Activated CD8-positive, alpha-beta memory T cell treated with anti-CD3 and anti-CD28 coated beads for 4 hours (primary cell): ENCODE results near the gene TBC1D23.
"Not testable (repeated sequence)": the region's sequence is repeated elsewhere in the genome, so short reads cannot be mapped to it uniquely, and the experiment has no call there.

Source experiments
- DNase-seq, 2 donors: peaks; one replicate each; pipeline ENCODE4 v3.0.0-alpha.2; 2020; ENCODE audit warnings: low read depth in 2 of 2

The TBC1D23 gene

DNA sequence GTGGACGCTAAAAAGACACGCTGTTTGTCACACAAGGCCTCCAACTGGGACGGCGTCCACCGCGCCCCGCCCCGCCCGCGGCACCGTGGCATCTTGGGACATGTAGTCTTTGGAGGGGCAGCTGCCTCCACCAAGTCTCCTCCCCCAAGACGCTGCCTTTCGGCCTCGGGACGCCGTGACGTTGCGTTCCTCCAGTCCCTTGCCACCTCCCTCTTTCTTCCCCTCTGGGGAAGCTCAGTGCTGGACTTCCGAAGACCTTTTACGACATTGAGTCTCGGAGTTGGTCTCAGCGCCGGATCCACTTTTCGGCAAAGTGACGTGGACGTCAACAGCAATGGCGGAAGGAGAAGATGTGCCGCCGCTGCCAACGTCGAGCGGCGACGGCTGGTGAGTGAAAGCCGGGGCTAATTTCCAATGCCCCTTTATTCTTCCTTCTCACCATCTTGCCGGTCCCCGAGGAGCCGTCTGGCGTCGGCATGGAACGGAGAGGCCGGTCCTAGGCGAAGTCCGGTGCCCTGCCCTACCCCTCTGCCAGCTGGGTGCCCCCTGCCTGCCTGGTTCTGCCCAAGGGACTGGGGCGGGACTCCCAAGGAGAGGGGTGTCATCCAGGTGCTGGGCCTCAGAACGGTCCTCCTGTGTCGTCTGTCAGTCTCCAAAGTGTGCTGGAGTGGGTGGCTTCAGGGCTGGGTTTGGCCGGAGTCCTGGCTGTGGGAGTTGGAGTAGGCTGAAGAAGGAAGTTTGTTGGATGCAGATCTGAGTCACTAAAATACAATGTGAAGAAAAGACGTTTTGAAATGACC, at the start of gene TBC1D23:
Gene TBC1D23 (plus strand): TSS at position 308 of the 800 bp plus-strand sequence. CDS start 27 bp downstream, at position 335.
- DNase-seq = peak; percentile 92 to 97

DNA sequence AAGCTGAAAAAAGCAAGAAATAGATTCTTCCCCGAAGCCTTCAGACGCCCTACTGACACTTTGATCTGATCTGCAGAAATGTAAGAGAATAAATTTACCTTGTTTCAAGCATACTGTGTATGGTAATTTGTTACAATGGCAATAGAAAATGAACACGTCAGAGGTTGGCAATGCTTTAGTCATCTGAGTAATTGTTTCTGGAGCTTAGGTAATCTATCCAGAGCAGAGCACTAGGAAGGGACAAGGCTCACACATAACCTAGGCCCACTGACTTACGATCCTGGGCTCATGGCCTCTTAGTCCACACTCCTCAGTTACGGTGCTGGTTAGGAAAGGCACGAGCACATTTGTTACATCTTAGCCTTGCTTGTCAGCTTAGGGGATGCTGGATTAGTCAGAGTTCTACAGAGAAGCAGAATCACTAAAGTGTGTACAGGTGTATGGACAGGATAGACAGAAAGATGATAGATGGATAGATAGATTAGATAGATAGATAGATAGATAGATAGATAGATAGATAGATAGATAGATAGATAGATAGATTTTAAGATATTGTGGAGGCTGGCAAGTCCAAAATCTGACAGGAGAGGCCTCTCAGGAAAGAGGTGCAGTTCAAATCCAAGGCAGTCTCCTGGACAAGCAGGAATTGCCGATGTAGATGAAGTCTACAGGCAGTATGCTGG, 46.8 kb upstream of the TBC1D23 start:
- DNase-seq = no peak

DNA sequence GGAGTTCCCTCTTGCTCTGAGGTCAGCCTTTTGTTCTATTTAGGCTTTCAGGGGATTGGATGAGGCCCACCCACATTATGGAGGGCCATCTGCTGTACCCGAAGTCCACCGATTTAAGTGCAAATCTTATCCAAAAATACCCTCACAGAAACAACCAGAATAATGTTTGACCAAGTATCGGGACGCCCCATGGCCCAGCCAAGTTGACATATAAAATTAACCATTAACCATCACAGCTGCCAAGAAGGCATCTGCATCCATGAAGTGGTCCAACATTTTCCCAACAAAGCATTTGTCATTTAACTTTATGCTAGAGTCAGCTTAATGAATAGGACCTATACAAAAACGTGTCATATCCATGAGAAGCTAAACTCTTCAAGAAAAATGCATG, 46.2 kb upstream of the TBC1D23 start:
- no peak for DNase-seq

DNA sequence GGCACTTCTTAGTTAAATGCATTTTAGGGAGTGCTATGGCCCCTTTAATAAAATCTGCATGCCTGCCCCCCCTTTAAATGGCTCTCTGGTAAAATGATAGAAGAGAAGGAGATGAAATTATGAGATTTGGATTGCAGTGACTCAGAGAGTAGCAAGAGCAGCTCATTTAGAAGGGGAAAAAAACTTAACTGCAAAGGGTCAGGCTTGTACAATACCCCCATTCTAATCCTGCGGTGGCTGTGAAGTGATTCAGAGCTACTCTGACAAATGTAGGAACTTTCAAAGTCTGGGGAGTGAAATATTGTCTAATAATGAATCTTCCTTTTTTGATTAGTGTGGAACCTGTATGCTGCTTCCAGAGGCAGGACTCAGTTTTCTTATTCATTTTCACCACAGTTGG, 44.1 kb upstream of the TBC1D23 start:
- DNase-seq = no peak

DNA sequence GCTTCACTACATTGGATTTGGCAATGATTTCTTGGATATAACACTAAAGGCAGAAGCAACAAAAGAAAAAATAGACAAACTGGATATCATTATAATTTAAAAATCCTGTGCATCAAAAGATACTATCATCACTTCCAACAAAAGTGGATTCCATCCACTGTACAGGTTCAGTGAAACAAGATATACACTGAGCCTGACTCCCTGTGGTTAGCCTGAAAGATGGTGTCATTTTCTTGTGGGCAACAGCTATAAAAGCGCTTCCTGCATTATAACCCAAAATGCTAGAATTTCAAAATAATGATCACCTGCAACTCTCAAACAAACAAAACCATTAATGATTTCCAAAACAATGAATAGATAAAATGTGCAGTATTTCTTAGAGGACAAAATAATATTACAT, 39.6 kb upstream of the TBC1D23 start:
- DNase-seq = no peak

DNA sequence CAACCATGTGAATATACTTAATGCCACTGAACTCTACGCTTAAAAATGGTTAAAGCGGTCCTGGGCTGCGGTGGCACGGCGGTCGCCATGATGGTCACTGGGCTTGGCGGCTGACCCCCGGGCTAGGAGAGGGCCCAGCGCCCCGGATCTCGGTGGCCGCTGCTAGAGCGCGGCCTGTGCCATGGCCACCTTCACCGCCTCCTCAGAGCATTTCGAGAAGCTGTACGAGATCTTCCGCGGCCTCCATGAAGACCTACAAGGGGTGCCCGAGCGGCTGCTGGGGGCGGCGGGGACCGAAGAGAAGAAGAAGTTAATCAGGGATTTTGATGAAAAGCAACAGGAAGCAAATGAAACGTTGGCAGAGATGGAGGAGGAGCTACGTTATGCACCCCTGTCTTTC, 35.6 kb upstream of the TBC1D23 start:
- no peak for DNase-seq

DNA sequence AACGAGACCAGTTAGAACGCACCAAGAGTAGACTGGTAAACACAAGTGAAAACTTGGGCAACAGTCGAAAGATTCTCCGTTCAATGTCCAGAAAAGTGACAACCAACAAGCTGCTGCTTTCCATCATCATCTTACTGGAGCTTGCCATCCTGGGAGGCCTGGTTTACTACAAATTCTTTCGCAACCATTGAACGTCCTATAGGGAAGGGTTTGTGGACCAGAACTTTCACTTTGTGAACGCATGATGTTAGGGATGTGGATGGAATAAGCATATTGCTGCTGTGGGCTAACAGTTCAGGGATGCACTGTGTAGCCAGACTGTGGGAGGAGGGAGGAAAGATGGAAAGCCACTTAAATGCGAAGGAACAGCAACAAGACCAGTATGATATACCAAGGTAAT, 34.9 kb upstream of the TBC1D23 start:
- no peak for DNase-seq

DNA sequence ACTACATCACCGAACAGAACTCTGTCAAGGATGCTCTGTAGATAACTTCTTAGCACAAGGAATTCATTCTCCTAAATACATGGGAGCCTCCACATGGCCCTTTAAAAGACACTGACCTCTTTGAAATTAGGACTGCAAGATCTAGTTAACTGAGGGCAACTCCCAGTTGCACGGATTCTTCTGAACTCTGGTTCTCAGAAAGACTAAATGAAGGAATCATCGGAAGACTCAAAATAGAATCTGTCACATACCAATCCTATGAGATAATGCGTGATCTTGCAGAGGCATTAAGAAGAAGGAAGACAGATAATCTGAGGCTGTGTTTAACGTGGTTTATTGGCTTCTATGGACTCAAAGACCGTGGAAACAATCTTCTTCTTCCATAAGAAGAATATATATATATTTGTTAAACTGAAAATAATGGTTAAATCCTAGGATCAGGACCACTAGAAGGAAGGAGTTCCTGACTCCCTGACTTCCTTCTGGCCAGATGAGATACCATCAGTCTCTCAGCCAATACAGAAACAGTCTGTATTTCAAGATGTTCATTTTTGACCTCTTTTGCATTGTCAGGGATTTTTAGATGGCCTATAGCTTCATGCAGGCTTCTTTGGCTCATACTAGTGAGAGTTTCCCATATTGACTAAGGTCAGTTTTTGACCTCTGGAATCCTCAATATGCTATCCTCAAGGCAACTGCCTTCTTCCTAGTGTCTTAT, 33.9 kb upstream of the TBC1D23 start:
- DNase-seq = no peak

DNA sequence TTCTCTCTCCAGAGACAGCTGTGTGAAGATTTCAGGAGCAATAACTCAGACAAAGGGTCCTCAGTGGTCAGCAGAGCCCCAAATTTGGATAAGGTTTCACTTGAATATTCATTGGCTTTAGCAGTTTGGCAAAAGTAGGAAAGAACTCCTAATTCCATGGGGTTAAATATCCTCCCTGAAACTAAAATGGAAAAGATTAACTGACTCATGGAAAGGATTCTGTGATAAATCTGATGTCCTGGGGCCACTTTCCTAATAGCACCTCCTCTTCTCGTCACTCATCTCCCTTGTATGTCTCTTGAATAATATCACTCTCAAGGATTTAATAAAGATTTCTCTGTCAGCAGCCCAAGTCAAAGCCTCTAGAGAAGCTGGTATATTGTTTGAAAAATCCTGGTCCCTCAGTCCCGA, 33.3 kb upstream of the TBC1D23 start:
- no peak for DNase-seq

DNA sequence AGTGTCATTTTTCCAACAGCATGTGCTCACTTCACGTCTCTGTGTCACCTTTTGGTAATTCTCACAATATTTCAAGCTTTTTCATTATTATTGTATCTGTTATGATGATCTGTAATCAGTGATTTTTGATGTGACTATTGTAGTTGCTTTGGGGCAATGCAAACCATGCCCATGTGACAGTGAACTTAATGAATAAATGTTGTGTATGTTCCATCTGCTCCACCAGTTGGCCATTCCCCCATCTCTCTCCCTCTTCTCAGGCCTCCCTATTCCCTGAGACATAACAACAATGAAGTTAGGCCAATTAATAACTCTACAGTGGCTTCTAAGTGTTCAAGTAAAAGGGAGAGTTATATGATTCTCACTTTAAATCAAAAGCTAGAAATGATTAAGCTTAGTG, 32.5 kb upstream of the TBC1D23 start:
- DNase-seq = no peak

DNA sequence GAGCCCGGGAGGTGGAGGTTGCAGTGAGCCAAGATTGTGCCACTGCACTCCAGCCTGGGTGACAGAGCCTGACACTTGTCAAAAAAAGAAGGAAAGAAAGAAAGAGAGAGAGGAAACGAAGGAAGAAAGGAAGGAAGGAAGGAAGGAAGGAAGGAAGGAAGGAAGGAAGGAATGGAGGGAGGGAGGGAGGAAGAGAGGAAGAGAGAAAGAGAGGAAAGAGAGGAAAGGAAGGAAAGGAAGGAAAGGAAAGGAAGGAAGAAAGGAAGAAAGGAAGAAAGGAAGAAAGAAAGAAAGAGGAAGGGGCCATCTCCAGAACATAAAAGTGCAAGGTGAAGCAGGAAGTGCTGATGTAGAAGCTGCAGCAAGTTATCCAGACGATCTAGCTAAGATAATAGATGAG, 31.6 kb upstream of the TBC1D23 start:
- DNase-seq = not testable (repeated sequence)

DNA sequence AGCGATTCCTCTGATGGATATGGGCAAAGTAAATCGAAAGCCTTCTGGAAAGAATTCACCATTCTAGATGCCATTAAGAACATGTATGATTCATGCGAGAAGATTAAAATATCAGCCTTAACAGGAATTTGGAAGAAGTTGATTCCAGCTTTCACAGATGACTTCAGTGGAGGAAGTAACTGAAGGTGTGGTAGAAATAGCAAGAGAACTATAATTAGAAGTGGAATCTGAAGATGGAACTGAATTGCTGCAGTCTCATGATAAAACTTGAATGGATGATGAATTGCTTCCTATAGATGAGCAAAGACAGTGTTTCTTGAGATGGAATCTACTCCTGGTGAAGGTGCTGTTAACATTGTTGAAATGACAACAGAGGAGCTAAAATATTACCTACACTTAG, 30.1 kb upstream of the TBC1D23 start:
- DNase-seq = no peak

DNA sequence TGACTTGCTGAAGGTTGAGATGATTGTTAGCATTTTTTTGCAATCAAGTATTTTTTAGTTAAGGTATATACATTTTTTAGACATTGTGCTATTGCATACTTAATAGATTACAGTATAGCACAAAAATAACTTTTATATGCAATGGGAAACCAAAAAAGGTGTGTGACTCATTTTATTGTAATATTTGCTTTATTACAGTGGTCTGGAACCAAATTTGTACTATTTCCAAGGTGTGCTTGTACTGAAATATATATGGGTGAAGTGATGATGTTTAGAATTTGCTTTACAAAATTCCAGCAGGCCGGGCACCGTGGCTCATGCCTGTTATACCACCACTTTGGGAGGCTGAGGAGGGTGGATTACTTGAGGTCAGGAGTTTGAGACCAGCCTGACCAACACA, 29.1 kb upstream of the TBC1D23 start:
- DNase-seq = no peak

DNA sequence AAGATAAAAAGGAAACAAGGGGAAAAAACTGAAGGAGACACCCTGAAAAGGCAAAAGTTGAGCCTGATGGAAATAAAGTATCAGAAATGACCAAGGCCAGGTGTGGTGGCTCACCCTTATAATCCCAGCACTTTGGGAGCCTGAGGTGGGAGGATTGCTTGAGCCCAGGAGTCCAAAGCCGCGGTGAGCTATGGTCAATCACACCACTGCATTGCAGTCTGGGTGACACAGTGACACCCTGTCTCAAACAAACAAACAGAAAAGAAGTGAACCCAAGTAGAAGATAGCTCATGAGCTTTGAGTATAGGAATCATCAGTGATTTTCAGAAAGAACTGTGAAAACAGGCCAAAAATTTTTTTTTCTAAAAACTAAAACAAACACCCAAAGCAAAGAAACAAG, 26.4 kb upstream of the TBC1D23 start:
- DNase-seq = no peak

DNA sequence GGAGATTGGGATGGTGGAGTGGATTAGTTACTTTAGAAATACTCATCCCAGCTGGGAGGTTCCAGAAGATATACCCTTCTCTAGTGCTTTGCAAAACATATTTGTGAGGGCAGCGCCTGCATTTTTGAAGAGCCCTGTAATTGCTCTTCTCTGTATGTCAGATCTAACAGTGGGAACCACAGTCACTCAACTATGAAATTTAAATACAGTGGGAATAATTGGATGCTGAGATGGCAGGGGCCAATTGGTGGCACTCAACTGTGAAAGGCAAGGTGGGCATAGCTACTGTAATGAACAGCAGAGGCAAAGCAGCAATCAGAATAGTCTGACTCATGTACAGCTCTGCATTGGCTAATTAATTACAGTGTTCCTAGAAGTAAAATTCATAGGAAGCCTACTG, 22.2 kb upstream of the TBC1D23 start:
- DNase-seq = no peak

DNA sequence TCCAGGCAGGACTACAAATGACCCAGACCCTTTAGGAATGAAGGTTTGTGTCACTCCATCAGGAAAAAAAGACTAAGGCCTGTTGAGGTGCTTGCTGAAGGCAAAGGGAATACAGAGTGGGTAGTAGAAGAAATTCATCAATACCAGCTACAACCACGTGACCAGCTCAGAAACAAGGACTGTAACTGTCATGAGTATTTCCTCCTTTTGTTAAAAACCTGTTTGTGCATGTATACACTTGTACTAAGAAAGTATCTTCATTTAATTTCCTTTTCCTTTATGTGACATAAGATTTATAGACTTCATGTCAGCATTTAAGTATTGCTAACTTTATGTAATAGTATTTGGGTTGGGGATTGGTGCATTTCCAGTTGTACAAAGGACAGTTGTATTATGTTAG, 18.3 kb upstream of the TBC1D23 start:
- not testable (repeated sequence) for DNase-seq

DNA sequence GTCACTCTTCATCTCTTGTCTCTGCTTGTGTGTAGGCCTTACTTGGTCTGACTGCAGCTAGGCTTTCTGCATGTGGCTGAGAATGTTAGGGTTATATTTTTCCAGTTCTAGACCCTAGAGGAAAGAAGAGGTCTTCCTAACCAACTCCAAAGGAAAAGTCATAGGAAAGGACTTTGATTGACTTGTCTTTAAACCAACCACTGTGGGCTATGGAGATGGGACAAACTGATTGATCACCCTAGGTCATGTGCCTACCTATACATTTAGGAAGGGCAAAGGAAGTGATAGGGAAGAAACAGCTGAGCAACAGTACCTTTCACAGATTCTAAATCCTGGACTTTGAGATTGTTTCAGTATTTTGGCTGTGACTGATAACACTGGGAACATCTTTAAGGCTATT, 16.5 kb upstream of the TBC1D23 start:
- DNase-seq = no peak

DNA sequence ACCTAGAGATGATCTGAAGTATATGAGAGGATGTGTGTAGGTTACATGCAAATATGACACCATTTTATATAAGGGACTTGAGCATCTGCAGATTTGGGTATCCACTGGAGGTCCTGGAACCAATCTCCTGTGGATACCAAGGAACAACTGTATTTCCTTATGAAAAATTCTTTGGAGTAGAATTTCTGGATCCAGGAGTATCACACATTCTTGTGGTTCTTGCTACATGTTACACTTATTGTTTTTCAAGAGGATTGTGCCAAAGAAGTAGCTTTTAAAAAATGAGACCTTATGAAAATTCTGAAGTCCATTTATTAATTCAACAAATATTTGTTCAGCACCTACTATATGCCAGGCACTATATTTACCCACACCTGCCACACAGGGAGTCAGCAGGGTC, 15.7 kb upstream of the TBC1D23 start:
- no peak for DNase-seq

DNA sequence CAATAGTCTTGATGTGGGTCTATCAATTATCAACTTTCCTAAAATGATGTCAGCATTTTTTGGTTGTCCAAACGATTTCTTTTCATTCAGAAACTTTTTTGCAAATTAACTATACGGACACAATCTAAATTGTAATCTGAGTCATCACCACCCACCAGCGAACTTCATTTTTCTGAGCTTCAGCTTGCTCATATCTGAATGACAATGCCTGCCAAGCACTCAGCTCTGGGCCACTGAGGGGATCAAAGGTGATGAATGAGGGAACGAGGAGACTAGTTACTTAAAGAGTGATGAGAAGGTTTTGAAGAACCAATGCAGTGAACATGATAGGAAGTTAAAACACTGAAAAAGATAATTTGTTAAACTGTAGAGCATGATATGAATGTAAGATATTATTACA, 14.9 kb upstream of the TBC1D23 start:
- no peak for DNase-seq

DNA sequence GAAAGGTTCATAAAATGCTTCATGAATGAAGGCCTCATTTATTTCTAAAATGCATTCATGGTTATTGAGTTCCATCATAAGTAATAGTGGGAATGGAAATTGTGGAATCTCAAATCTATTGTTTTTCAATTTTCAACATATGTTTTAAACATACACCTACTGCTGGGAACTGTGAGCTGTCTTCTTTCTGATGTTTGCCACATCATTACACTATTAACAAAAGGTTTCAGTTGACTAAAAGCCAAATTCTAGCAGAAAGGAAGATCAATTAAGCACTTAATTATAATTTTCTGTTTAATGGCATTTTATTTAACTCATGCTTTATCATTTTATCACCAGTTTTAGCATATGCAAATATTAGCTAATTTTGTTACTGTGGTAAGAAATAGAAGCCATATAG, 13.8 kb upstream of the TBC1D23 start:
- no peak for DNase-seq

DNA sequence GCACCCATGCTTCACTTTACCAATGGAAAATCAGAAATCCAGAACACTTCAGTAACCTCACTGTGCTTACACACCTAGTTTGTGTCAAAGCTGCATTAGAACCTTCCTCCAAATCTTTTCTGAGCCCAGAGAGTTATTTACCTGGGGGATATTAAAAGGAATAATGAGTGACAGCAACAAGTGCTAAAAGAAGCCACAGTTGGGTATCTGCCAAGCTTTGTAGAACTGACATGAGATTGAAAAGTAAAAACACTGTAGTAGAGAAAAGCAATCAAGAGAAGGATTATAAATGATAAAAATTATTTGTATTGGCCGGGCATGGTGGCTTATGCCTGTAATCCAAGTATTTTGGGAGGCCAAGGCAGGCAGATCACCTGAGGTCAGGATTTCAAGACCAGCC, 8.8 kb upstream of the TBC1D23 start:
- no peak for DNase-seq

DNA sequence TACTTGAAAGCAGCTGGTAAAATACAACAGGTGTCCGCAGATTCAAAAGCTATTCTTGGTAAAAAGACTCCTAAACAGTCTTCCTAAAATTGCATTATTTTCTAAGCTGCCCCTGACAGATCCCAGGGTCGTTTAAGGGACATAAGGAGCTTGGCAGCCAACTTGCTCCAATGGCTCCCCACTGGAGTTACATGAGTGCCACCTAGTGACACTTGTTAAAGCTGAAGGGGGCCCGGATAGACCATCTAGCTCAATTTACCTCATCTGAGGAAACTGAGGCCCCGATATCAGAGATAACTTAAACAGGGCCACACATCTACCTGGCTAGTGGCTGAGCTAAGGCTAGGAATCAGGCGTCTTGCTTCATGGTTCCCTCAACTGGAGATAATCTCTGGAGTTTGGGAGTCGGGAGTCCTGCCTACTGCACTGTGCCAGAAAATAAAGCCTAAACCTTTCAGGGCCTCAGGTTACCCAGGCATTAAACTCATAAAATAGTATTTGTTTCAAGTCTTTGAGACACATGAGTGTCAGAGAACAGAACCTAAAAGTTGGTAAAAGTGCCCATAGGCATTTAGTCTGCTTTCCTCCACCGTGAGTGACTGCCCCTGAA, 6.5 kb upstream of the TBC1D23 start:
- no peak for DNase-seq
